SW 1271 (cell line): ENCODE data around the gene L3MBTL2.
"Not testable (repeated sequence)": the region's sequence is repeated elsewhere in the genome, so short reads cannot be mapped to it uniquely, and the experiment has no call there.

Source experiments
- DNase-seq, 2 experiments: peaks; one replicate each; lab custom pipeline; 2025; lab: John Stamatoyannopoulos, UW

The L3MBTL2 gene

DNA sequence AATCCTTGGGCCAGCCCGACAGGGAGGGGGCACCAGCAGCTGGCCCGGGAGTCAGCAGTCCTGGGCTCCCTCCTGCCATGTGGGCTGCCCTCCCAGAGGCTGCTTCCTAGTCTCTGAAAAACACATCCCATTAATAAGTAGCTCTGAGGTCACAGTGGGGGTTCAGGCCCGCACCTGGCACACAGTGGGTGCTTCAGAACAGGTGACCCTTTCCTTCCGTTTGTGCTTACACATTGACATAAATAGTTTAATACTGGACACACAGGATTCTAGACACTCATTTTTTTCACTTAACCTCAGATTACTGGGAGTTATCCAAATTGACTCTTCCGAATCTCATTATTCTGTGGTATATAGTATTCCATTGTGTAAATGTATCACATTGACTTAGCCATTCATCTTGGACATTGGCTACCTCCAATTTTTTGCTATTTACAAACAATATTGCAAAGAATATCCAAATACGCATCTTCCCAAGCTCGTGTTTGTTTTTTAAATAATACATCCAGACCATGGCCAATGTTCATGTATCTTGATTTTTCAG lies 36.1 kb downstream of the L3MBTL2 start:
- DNase-seq, result no peak

- DNase-seq, result no peak
Measured at GRCh38 chr22:41242396-41243117, 37.4 kb downstream of the L3MBTL2 start.

GRCh38 chr22:41243361-41243760 lies 38.2 kb downstream of the L3MBTL2 start:
- no peak for DNase-seq

DNA sequence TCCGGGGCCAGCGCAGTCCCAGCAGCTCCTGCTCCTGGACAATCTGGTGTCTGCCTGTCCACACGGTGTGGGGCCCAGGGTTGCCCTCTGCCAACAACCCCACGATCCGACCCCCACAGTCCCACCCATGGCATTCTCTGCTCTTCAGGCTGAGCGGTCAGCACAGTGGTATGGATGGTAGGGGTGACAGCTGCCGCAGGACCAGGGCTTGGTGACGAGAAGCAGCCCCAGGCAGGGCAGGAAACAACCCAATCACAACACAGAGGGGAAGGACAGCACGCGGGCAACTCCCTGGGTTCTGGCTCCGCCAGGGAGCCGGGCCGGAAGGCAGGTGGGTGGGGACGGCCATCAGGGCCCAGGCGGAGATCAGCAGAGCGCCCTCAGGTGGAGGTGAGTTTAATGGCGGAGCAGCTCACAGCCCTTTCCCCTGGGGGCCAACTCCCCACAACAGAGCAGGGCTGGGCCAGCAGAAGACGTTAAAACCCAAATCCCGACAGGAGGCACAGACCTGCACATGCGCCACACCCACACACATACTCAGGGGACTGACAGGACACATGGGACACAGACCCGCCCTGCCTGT lies 40.9 kb downstream of the L3MBTL2 start:
- no peak for DNase-seq

- DNase-seq, result no peak
Measured at GRCh38 chr22:41247703-41248102, 42.6 kb downstream of the L3MBTL2 start.

DNA sequence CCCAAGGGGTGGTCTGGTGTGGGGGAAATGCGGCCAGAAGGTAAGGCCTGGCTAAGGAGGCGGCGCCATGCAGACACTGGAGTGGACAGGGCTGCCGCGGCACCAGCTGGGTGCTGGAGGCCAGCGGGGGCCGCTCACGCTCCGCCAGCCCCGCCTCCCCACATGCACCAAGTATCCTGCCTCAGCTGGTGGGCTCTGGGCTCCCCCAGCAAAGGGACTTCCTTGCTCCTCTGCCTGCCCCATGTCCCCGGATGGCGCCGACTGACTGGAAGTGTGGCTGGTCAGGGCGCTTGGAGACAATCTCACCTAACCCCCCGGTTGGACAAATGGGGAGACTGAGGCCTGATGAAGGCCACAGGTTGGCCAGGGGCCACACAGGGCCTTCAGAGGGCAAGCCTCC lies 43.2 kb downstream of the L3MBTL2 start:
- DNase-seq, result no peak

- DNase-seq, result no peak
Measured at GRCh38 chr22:41248758-41249157, 43.6 kb downstream of the L3MBTL2 start.

DNA sequence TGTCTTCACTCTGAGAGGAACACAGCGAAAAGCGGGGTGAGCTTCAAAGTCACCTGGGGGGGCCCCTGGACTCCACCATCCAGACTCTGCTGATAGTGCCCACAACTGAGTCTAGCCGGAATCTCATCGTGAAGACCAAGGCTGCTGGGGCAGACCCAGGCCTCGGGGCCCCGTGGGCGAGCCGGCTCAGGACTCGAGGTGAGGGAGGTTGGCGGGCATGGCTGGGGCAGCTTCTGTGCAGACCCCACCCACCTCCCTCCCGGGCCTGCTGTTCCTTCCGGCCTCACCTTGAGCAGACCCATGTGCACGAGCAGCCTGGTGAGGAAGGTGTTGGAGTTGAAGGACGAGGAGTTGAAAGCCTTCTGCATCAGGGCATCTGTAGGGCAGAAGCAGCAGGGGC lies 44.3 kb downstream of the L3MBTL2 start:
- DNase-seq, result no peak

DNA sequence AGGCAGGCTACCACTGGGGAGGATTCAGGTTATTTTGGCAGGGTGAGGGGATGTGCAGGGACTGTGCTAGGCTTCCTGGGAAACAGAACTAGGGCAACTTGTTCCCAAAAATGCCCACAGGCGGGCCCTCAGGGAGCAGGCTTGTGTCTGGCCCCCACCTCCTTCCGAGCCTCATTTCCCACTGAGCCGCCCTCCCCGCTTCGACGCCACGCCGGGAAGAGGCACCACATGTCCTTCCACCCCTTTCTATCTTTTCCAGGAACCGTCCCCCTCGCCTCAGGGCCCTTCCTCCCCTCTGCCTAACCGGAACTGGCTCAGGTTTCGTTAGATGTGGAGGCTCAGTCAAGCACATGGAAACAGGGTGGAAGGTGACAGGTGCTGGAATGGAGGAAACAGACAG lies 45.0 kb downstream of the L3MBTL2 start:
- no peak for DNase-seq

DNA sequence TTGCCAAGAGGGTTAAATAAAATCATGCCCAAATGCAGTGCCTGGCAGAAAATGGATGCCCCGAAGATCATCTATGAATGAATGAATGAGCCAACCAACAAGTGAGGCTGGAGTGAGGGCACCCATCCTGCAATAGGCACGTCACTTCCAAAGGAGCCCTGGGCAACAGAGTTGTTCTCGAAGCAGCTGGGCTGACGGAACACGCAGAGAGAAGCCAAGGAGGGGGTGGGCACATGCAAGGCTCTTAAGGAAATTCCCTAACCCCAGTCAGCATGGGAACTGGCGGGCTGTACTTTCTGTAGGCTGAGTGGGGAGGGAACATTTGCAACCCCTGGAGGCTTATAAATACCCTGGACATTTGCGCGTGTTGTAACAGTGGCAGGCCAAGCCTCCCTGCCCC lies 47.3 kb downstream of the L3MBTL2 start:
- no peak for DNase-seq

DNA sequence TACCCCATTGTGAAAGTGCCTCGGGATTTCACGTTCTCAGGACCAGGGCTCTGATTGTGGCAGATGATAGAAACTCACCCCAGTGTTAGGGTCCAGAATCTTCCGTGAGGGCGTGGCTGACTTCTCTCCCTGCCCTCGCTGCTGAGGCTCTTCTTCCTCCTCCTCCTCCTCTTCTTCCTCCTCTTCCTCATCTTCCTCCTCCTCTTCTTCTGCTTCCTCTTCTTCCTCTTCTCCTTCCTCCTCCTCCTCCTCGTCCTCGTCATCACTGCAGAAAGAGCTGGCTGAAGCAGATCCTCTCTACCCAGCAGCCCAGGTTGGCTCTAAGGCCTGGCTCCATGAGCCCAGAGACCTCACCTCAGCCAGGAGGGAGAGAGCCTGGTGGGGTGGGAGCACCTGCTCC lies 49.1 kb downstream of the L3MBTL2 start:
- no peak for DNase-seq

- DNase-seq, result peak in 1 of 2 experiments; percentile 17
Measured at GRCh38 chr22:41256254-41257253, 51.4 kb downstream of the L3MBTL2 start.

DNA sequence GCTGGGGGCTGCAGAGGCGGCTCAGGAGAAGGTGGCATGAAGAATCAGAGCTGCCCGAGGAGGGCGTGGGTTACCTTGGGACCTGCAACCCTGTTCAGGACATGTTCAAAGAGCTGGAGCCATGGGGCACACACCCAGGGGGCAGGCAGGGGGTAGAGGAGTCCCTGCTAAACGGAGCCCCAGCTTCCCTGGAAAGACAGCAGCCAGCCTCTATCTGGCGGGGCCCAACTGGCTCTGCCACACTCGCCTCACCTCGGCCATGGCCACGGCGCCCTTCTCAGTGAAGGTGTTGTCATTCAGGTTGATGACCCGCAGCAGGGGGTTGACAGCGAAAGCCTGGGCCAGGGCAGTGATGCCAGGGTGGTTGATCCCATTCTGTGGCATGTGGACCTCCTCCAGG lies 52.6 kb downstream of the L3MBTL2 start:
- DNase-seq, result no peak

GRCh38 chr22:41259756-41260155 lies 54.6 kb downstream of the L3MBTL2 start:
- DNase-seq, result not testable (repeated sequence)

DNA sequence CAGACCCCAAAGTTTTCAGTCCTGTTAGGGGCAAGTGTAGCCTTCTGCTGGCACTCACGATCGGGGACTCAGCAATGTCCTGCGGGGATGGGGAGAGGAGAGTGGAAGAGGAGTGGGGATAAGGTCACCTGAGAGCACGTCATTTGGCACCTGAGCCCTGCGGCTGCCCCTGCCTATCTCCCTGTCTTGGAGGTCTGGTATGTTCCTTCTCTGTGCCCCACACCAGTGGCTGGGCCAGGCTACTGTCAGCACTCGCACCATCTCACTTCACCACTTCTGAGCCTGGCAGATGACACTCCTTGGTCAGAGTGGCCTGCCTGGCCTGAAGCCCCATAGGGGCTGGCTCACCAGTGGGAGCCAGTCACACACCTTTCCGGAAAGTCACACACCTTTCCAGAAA lies 55.8 kb downstream of the L3MBTL2 start:
- DNase-seq, result no peak

GRCh38 chr22:41261541-41262249 lies 56.6 kb downstream of the L3MBTL2 start:
- DNase-seq, result no peak

- no peak for DNase-seq
Measured at GRCh38 chr22:41262250-41262765, 57.2 kb downstream of the L3MBTL2 start.

- DNase-seq, result no peak
Measured at GRCh38 chr22:41263704-41264103, 58.6 kb downstream of the L3MBTL2 start.

GRCh38 chr22:41264408-41264941 lies 59.4 kb downstream of the L3MBTL2 start:
- no peak for DNase-seq

GRCh38 chr22:41267958-41268357 lies 62.8 kb downstream of the L3MBTL2 start:
- DNase-seq, result no peak

GRCh38 chr22:41271787-41272186 lies 66.7 kb downstream of the L3MBTL2 start:
- no peak for DNase-seq
